Fibroblast of the aortic adventitia (primary cell): ENCODE measurements around the gene PAQR4. TPM values are rescaled to one million over a fixed set of nuclear protein-coding genes. Genes with fewer than 3 reads are reported as not detected.
"Not testable (repeated sequence)": the region's sequence is repeated elsewhere in the genome, so short reads cannot be mapped to it uniquely, and the experiment has no call there.

Source experiments
- DNase-seq: peaks from one replicate; pipeline ENCODE4 v3.0.0-alpha.2; 2010; ENCODE audit warnings: low read depth
- H3K4me3 ChIP-seq: 2 replicates; pipeline ENCODE4 v1.5.1; 2011; ENCODE audit warnings: low read depth, mild to moderate bottlenecking, control low read depth, low read length, moderate library complexity
- CTCF ChIP-seq: IDR thresholded peaks from 2 replicates; pipeline ENCODE4 v1.5.1; 2011; ENCODE audit warnings: mild to moderate bottlenecking, low read length, control low read depth, inconsistent platforms; ENCODE audit not compliant: insufficient read depth
- total RNA-seq: library from RNA; depleted of rRNA; stranded (reverse); fragments of >200 nt; gene quantifications from 2 replicates; pipeline ENCODE4 v1.2.3, GENCODE V29; 2012; ENCODE audit warnings: low replicate concordance

PAQR4 gene
- total RNA-seq, 1 donor: 13.8 TPM

GRCh38 chr16:2927010-2927646 is 42.0 kb upstream of the PAQR4 start:
- peak; percentile 90 for DNase-seq
- peak; percentile 89 for TF ChIP-seq CTCF
- H3K4me3 ChIP-seq: no peak overlapping the region

GRCh38 chr16:2928151-2928550 is 41.0 kb upstream of the PAQR4 start:
- DNase-seq, H3K4me3 ChIP-seq: not testable (repeated sequence)

- no peak for TF ChIP-seq CTCF
- no peak for DNase-seq
- no peak overlapping the region for H3K4me3 ChIP-seq
Measured at GRCh38 chr16:2928796-2929195, 40.4 kb upstream of the PAQR4 start.

GRCh38 chr16:2929693-2930092 is 39.5 kb upstream of the PAQR4 start:
- no peak for DNase-seq
- no peak overlapping the region for H3K4me3 ChIP-seq
- TF ChIP-seq CTCF: no peak

GRCh38 chr16:2930236-2930635 is 38.9 kb upstream of the PAQR4 start:
- no peak for TF ChIP-seq CTCF
- DNase-seq: no peak
- no peak overlapping the region for H3K4me3 ChIP-seq

GRCh38 chr16:2931231-2931914 is 37.8 kb upstream of the PAQR4 start:
- not testable (repeated sequence) for DNase-seq, H3K4me3 ChIP-seq

- no peak for DNase-seq
Measured at GRCh38 chr16:2933136-2933535, 36.0 kb upstream of the PAQR4 start.

More at GRCh38 chr16:2933136-2933535, 36.0 kb upstream of the PAQR4 start:
- TF ChIP-seq CTCF: no peak
- H3K4me3 ChIP-seq: no peak overlapping the region
